Measurements from ENCODE around the gene SLC25A24.

- TF ChIP-seq CTCF (IDR thresholded peaks at IDR 0.05) (no peak), POLR2A (IDR thresholded peaks at IDR 0.05) (no peak)
Observed at GRCh38 chr1:108194051-108194450, 6.1 kb downstream of the SLC25A24 start.

All from right lobe of liver (tissue), 4 donors.